Neural crest cell (in vitro differentiated cells): Measurements from ENCODE around the gene DDX1. TPM values are rescaled to one million over a fixed set of nuclear protein-coding genes. Genes with fewer than 3 reads are reported as not detected.

ENCODE experiments used
- total RNA-seq: library from RNA; stranded (reverse); gene quantifications from 2 replicates; pipeline ENCODE4 v1.2.1, GENCODE V29; 2021

Gene DDX1
- total RNA-seq, 1 donor from 2014 or later, result 154 TPM

Other genes with a start within 250 kb of the DDX1 start
- 58.7 and 61.6 TPM in 2 replicates for gene NBAS, start 30.5 kb upstream of the DDX1 start, total RNA-seq